Measurements from ENCODE around the gene CAPN10. TPM values are rescaled to one million over a fixed set of nuclear protein-coding genes. Genes with fewer than 3 reads are reported as not detected.

Gene CAPN10
- total and polyA plus RNA-seq, 2 donors (not counting 3 experiments of a cell fraction or from before 2014, with no cell fraction given): 25.2 to 39.9 TPM

DNA sequence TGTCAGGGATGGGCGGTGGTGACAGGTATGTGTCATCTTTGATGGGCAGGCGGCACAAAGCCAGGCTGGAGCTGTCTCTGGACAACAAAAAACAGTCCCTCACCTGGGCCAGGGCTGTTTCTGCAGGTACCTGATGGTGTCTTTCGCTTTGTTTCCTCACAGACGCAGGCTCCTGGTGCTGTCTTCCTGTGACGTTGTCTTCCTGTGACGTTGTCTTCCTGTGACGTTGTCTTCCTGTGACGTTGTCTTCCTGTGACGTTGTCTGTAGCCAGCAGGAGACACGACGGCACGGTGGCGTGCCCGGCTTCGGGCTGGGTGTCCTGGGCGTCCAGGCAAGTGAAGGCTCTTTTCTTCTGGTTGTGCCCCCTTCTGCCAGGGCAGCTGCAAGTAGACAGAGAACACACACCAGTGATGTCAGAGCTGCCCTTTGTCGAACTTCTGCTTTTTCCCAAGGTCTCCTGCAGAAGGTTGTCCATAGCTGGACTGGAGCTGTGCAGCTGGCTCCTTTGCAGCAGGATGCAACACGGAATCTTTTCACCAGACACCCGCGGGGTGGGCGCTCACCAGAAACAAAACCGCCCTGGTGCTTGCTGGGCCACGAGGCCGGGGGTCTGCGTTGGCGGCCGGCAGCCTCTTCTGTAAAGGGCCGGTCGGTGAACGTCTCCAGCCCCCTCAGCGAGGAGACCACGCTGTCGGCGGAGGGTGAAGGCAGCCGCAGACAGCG, 59.8 kb downstream of the CAPN10 start:
- dilution Hi-C loops (cut with MboI; ENCODE audit: extremely low pct_ligation_motif_present, low sequenced_read_pairs): no loop called here
- no peaks in the 10 kb centered on the region for H3K9me3 ChIP-seq (replicated peaks; ENCODE audit: control insufficient read depth, insufficient read depth, low read length)
- FAIRE-seq (no peak), DNase-seq (ENCODE audit: low read depth, low spot score) (no peak)
- H3K9ac ChIP-seq (replicated peaks; ENCODE audit: extremely low read depth, insufficient read depth, low read length): no peak overlapping the region
- H3K4me3 ChIP-seq (replicated peaks in 1 of 3; ENCODE audit: insufficient read depth in 1 of 3, low read depth in 1 of 3, low read length in 3 of 3): no peak overlapping the region
- H3K36me3 ChIP-seq (ENCODE audit: control insufficient read depth in 2 of 2, extremely low read depth in 1 of 2, insufficient read depth in 2 of 2, low read length in 2 of 2): no peaks in the 10 kb centered on the region
- no peaks in the 10 kb centered on the region for H3K79me2 ChIP-seq (ENCODE audit: control insufficient read depth, insufficient read depth, low read length)
- no peaks in the 10 kb centered on the region for H3K4me1 ChIP-seq (ENCODE audit: control insufficient read depth, extremely low read depth, insufficient read depth, low read length)
- H3K27me3 ChIP-seq (ENCODE audit: control insufficient read depth in 2 of 2, insufficient read depth in 2 of 2, low read length in 2 of 2): peaks cover 0 to 2% of the 10 kb centered on the region in 2 experiments
- ChIA-PET CTCF (no interaction called here), POLR2A (no interaction called here)
- BruUV-seq (replicated peaks): no TSS peak
- TF ChIP-seq GATA2 (IDR thresholded peaks at IDR 0.05; ENCODE audit: insufficient read depth, insufficient read length, low read depth, low read length) (no peak), JUN (IDR thresholded peaks at IDR 0.05; ENCODE audit: borderline replicate concordance, insufficient read depth, insufficient read length, low read depth) (no peak), MYC (IDR thresholded peaks at IDR 0.05; ENCODE audit: low read depth, low read length) (no peak), POLR2AphosphoS5 (IDR thresholded peaks at IDR 0.05; ENCODE audit: insufficient read depth, low read depth, low read length) (no peak), POLR2A (IDR thresholded peaks at IDR 0.05; ENCODE audit: low read depth, low read length) (no peak), EZH2 (IDR thresholded peaks at IDR 0.05; ENCODE audit: borderline replicate concordance, low read depth, low read length, severe bottlenecking) (no peak), FOS (IDR thresholded peaks at IDR 0.05; ENCODE audit: borderline replicate concordance, insufficient read depth, low read length) (no peak)
- TF ChIP-seq, protein P1, sequence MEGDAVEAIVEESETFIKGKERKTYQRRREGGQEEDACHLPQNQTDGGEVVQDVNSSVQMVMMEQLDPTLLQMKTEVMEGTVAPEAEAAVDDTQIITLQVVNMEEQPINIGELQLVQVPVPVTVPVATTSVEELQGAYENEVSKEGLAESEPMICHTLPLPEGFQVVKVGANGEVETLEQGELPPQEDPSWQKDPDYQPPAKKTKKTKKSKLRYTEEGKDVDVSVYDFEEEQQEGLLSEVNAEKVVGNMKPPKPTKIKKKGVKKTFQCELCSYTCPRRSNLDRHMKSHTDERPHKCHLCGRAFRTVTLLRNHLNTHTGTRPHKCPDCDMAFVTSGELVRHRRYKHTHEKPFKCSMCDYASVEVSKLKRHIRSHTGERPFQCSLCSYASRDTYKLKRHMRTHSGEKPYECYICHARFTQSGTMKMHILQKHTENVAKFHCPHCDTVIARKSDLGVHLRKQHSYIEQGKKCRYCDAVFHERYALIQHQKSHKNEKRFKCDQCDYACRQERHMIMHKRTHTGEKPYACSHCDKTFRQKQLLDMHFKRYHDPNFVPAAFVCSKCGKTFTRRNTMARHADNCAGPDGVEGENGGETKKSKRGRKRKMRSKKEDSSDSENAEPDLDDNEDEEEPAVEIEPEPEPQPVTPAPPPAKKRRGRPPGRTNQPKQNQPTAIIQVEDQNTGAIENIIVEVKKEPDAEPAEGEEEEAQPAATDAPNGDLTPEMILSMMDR (IDR thresholded peaks at IDR 0.05; ENCODE audit: extremely low read depth in 1 of 2, insufficient read depth in 1 of 2, low read depth in 1 of 2, low read length in 2 of 2): no peak
- TF ChIP-seq, protein P2, sequence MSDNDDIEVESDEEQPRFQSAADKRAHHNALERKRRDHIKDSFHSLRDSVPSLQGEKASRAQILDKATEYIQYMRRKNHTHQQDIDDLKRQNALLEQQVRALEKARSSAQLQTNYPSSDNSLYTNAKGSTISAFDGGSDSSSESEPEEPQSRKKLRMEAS (IDR thresholded peaks at IDR 0.05; ENCODE audit: insufficient read depth, insufficient read length): no peak
- H2AFZ ChIP-seq (ENCODE audit: low read depth, low read length): no peak overlapping the region
- H3K9me1 ChIP-seq (replicated peaks; ENCODE audit: control insufficient read depth, extremely low read depth, insufficient read depth, low read length): no peaks in the 10 kb centered on the region
- intact Hi-C loops (cut with micrococcal nuclease): no loop called here
- no peak overlapping the region for H3K4me2 ChIP-seq (ENCODE audit: insufficient read depth, low read length)
- H3K27ac ChIP-seq (ENCODE audit: insufficient read depth, low read depth, low read length): no peak overlapping the region
- no peaks in the 10 kb centered on the region for H4K20me1 ChIP-seq (replicated peaks; ENCODE audit: control insufficient read depth, extremely low read depth, insufficient read depth, low read length)

Data from endothelial cell of umbilical vein (primary cell).